Gastrocnemius medialis (tissue), 4 donors: ENCODE measurements around the gene NUCB2. TPM values are rescaled to one million over a fixed set of nuclear protein-coding genes. Genes with fewer than 3 reads are reported as not detected.
"Not testable (repeated sequence)": the region's sequence is repeated elsewhere in the genome, so short reads cannot be mapped to it uniquely, and the experiment has no call there.

Experiments used
- ATAC-seq, 2 donors: fragments of 150-250 bp; one replicate each; pipeline ENCODE4 v1.9.1; 2016
- DNase-seq, 2 donors: peaks; one replicate each; pipeline ENCODE4 v3.0.0-alpha.2; 2019
- H3K27ac ChIP-seq, 4 donors: fragments of 200-600 bp; sonication (generic); 1 replicate in 1 of 4; 2 replicates in 3 of 4; pipeline ENCODE4 v1.5.1; 2016 to 2018; ENCODE audit warnings: mild to moderate bottlenecking in 2 of 4, moderate library complexity in 1 of 4
- H3K27me3 ChIP-seq, 3 donors: fragments of 200-600 bp; sonication (generic) in 2 of 3; 1 replicate in 1 of 3; 2 replicates in 2 of 3; pipeline versions ENCODE4 v1.5.1 to v1.6.0; 2016 to 2019; ENCODE audit warnings: mild to moderate bottlenecking in 1 of 3, moderate library complexity in 1 of 3
- H3K36me3 ChIP-seq, 2 donors: fragments of 200-600 bp; sonication (generic) in 1 of 2; one replicate each; pipeline ENCODE4 v1.5.1; 2017 to 2018
- H3K4me1 ChIP-seq, 2 donors: fragments of 200-600 bp; sonication (generic) in 1 of 2; one replicate each; pipeline ENCODE4 v1.5.1; 2016 to 2017; ENCODE audit warnings: mild to moderate bottlenecking in 2 of 2
- H3K4me3 ChIP-seq, 4 donors: fragments of 200-600 bp; sonication (generic) in 3 of 4; 1 replicate in 1 of 4; 2 replicates in 3 of 4; pipeline ENCODE4 v1.5.1; 2016 to 2019; ENCODE audit warnings: mild to moderate bottlenecking in 2 of 4
- H3K9me3 ChIP-seq, 3 donors: fragments of 200-600 bp; sonication (generic) in 2 of 3; 1 replicate in 1 of 3; 2 replicates in 2 of 3; pipeline ENCODE4 v1.5.1; 2016 to 2019
- POLR2A ChIP-seq, 2 donors: fragments of 450-650 bp; IDR thresholded peaks; one replicate each; pipeline ENCODE4 v1.6.1; 2017; ENCODE audit warnings: antibody characterized with exemption in 2 of 2, mild to moderate bottlenecking in 2 of 2, moderate library complexity in 2 of 2
- in situ Hi-C, 4 donors: fragments of 200-750 bp; cut with MboI; loops; one replicate each; pipeline versions ENCODE4 v1.15.0 to v1.8.0; 2017; ENCODE audit warnings: low sequenced_read_pairs in 4 of 4
- intact Hi-C: fragments of 100-400 bp; cut with DNase I; formaldehyde crosslinking; loops from one replicate; pipeline ENCODE4 v1.15.1; 2023; ENCODE audit warnings: low total_unique reads
- total RNA-seq, 4 donors: library from RNA; depleted of rRNA; stranded (reverse); fragments of >200 nt; gene quantifications; one replicate each; pipeline versions ENCODE4 v1.1.0 to v1.2.3, GENCODE V29; 2016
- TF ChIP-seq, protein P1 (sequence below), 5 experiments: fragments of 450-650 bp in 3 of 5; fragments of 200-600 bp in 2 of 5; sonication (generic) in 2 of 5; IDR thresholded peaks in 4 of 5; conservative IDR thresholded peaks in 1 of 5; 1 replicate in 4 of 5; 2 replicates in 1 of 5; pipeline ENCODE4 v1.5.1; 2016 to 2019; ENCODE audit warnings: antibody characterized with exemption in 5 of 5, mild to moderate bottlenecking in 3 of 5, moderate library complexity in 3 of 5

NUCB2 gene
- total RNA-seq, 4 donors from 2014 or later, result 15.1 to 59.1 (median 39.1) TPM

DNA sequence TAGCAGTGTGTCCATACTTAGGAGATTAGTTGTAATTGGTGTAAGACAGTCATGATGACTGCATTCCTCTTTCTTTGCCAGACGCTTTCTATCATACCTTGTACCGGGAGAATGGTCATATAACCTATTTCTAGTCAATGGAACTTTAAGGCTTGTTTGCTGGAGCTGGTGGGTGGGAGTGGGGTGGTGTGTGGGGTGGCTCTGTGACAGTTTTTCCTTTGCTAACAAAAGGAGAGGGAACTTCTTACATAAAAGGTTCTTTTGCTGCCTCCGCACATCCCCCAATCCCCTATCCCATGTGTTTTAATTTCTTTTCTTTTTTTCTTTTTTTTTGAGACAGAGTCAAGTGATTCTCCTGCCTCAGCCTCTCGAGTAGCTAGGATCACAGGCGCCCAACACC is 9.8 kb upstream of the NUCB2 start:
- in situ Hi-C loops, result no loop called here
- DNase-seq (no peak), ATAC-seq (no peak)
- H3K4me1 ChIP-seq, result no peaks in the 10 kb centered on the region
- no peak overlapping the region for H3K27ac ChIP-seq
- H3K9me3 ChIP-seq, result no peaks in the 10 kb centered on the region
- intact Hi-C loops, result no loop called here
- TF ChIP-seq POLR2A (IDR thresholded peaks at IDR 0.05), result no peak
- TF ChIP-seq, protein P1, sequence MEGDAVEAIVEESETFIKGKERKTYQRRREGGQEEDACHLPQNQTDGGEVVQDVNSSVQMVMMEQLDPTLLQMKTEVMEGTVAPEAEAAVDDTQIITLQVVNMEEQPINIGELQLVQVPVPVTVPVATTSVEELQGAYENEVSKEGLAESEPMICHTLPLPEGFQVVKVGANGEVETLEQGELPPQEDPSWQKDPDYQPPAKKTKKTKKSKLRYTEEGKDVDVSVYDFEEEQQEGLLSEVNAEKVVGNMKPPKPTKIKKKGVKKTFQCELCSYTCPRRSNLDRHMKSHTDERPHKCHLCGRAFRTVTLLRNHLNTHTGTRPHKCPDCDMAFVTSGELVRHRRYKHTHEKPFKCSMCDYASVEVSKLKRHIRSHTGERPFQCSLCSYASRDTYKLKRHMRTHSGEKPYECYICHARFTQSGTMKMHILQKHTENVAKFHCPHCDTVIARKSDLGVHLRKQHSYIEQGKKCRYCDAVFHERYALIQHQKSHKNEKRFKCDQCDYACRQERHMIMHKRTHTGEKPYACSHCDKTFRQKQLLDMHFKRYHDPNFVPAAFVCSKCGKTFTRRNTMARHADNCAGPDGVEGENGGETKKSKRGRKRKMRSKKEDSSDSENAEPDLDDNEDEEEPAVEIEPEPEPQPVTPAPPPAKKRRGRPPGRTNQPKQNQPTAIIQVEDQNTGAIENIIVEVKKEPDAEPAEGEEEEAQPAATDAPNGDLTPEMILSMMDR (IDR thresholded peaks at IDR 0.05 in 4 of 5, conservative IDR thresholded peaks at IDR 0.05 in 1 of 5), result no peak
- no peak overlapping the region for H3K4me3 ChIP-seq
- H3K36me3 ChIP-seq, result no peaks in the 10 kb centered on the region
- no peaks in the 10 kb centered on the region for H3K27me3 ChIP-seq

DNA sequence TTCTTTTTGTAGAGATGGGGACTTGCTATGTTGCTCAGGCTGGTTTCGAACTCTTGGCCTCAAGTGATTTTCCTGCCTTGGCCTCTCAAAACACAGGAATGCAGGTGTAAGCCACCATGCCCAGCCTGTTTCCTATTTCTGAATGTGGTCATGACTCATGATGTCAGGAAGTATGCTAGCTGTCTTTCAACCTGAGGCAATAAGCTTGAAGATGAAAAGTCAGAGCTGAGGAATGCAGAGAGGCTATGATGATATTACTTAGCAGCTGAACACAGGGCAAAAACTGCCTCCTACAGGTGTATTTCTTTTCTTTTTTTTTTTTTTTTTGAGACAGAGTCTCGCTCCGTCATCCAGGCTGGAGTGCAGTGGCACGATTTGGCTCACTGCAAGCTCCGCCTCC is 9.0 kb upstream of the NUCB2 start:
- Histone ChIP-seq H3K27ac (no peak overlapping the region), H3K36me3 (no peaks in the 10 kb centered on the region), H3K27me3 (no peaks in the 10 kb centered on the region), H3K4me1 (no peaks in the 10 kb centered on the region), H3K9me3 (no peaks in the 10 kb centered on the region), H3K4me3 (no peak overlapping the region)
- ATAC-seq (no peak), DNase-seq (no peak)
- in situ Hi-C loops (no loop called here), intact Hi-C loops (no loop called here)
- TF ChIP-seq, protein P1 (IDR thresholded peaks at IDR 0.05 in 4 of 5, conservative IDR thresholded peaks at IDR 0.05 in 1 of 5), result no peak
- TF ChIP-seq POLR2A (IDR thresholded peaks at IDR 0.05), result no peak

DNA sequence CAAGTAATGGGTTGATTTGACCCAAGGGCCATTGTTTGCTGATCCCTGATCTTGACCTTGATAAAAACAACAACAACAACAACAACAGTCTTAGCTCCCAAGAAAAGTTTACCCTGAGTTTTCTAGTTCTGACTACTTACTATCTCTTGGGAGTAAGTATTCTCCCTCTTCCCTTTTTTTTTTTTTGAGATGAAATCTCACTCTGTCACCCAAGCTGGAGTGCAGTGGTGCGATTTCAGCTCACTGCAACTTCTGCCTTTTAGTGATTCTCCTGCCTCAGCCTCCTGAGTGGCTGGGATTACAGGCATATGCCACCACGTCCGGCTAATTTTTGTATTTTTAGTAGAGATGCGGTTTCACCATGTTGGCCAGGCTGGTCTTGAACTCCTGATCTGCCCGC is 8.0 kb upstream of the NUCB2 start:
- in situ Hi-C loops, result not testable (repeated sequence)

DNA sequence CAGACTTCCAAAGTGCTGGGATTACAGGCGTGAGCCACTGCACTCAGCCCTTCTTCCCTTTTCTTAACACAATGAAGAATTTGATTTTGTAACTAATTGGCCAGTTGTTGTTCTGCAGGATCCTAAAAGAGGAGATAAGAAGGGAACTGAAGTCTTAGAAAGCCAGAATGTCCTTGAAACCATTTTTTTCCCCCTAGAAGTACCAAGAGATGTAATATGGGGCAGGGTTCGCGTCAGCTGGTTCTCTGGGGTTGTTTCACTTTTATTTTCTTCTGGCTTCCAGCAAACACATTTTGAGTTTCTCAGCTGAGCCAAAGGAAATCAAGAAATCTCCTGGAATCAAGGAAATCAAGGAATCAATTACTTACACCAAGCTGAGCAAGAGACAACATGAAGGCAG is 7.6 kb upstream of the NUCB2 start:
- intact Hi-C loops, result no loop called here
- H3K36me3 ChIP-seq, result no peaks in the 10 kb centered on the region
- in situ Hi-C loops, result no loop called here
- ATAC-seq, result no peak
- no peaks in the 10 kb centered on the region for H3K4me1 ChIP-seq
- H3K27ac ChIP-seq, result no peak overlapping the region
- H3K27me3 ChIP-seq, result no peaks in the 10 kb centered on the region
- H3K9me3 ChIP-seq, result no peaks in the 10 kb centered on the region
- TF ChIP-seq, protein P1 (IDR thresholded peaks at IDR 0.05 in 4 of 5, conservative IDR thresholded peaks at IDR 0.05 in 1 of 5), result no peak
- no peak for TF ChIP-seq POLR2A (IDR thresholded peaks at IDR 0.05)
- H3K4me3 ChIP-seq, result no peak overlapping the region
- no peak for DNase-seq

More for the DNA sequence above, 8.0 kb upstream of the NUCB2 start:
- DNase-seq, H3K27ac ChIP-seq, H3K27me3 ChIP-seq, H3K4me1 ChIP-seq, H3K9me3 ChIP-seq, H3K36me3 ChIP-seq, intact Hi-C loops, H3K4me3 ChIP-seq, ATAC-seq: not testable (repeated sequence)

DNA sequence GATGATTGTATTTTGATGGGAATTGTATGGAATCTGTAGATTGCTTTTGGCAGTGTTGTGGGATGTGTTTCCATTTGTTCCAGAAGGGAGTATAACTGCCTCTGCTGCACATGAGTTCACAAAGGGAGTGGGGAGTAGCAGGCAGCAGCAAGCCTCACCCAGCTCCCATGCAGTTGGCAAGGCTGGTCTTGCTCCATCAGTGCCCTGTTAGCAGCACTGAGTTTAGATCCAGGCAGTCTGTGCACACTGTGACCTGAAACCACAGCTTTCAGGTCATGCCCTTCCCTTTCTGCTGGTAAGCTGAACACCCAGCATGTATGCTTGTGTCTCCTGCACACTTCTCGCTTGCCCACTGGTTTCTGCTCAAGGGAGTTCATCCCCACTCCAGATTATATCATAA is 3.7 kb upstream of the NUCB2 start:
- TF ChIP-seq, protein P1 (IDR thresholded peaks at IDR 0.05 in 4 of 5, conservative IDR thresholded peaks at IDR 0.05 in 1 of 5), result no peak
- TF ChIP-seq POLR2A (IDR thresholded peaks at IDR 0.05), result no peak
- ATAC-seq, result no peak
- intact Hi-C loops (no loop called here), in situ Hi-C loops (loop anchor here in 1 of 4 donors (10.0 kb wide), 1 partner anchor 198 kb away; the partner anchor contains the start of gene RPS13)
- Histone ChIP-seq H3K27ac (no peak overlapping the region), H3K27me3 (no peaks in the 10 kb centered on the region), H3K4me1 (peaks cover 11 to 12% of the 10 kb centered on the region in 2 donors), H3K36me3 (no peaks in the 10 kb centered on the region), H3K9me3 (no peaks in the 10 kb centered on the region), H3K4me3 (no peak overlapping the region)
- no peak for DNase-seq
